ENCODE results near the gene PLA2G5.

DNA sequence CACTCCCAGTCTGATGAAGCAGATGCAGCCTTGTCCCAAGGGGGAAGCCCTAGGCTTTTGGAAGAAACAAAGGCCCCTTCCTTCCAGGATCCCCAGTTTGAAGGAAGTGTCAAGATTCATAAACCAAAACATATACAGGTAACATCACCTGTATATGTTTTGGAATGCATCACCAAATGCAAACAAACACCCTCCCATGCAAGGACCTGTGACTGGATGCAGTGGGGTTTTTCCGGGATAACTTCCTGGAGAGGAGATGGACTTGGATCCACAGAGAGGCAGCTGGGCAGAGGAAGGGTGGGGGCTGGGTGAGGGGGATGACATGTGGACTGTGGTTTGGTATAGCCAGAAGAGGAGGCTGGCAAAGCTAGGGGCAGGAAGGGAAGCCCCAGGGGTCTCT, 67.6 kb downstream of the PLA2G5 start:
- TF ChIP-seq, protein P1, sequence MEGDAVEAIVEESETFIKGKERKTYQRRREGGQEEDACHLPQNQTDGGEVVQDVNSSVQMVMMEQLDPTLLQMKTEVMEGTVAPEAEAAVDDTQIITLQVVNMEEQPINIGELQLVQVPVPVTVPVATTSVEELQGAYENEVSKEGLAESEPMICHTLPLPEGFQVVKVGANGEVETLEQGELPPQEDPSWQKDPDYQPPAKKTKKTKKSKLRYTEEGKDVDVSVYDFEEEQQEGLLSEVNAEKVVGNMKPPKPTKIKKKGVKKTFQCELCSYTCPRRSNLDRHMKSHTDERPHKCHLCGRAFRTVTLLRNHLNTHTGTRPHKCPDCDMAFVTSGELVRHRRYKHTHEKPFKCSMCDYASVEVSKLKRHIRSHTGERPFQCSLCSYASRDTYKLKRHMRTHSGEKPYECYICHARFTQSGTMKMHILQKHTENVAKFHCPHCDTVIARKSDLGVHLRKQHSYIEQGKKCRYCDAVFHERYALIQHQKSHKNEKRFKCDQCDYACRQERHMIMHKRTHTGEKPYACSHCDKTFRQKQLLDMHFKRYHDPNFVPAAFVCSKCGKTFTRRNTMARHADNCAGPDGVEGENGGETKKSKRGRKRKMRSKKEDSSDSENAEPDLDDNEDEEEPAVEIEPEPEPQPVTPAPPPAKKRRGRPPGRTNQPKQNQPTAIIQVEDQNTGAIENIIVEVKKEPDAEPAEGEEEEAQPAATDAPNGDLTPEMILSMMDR (IDR thresholded peaks at IDR 0.05; ENCODE audit: low read depth, low read length, poor library complexity, severe bottlenecking): no peak
- TF ChIP-seq EZH2phosphoT487 (IDR thresholded peaks at IDR 0.05; ENCODE audit: borderline replicate concordance, low read length): no peak
